B cell (primary cell): ENCODE measurements around the gene CD164. TPM values are rescaled to one million over a fixed set of nuclear protein-coding genes. Genes with fewer than 3 reads are reported as not detected.

Experiments
- ATAC-seq: fragments of 200-7000 bp; cut with Tn5 transposase; one replicate; pipeline ENCODE4 v1.10.0; 2021; ENCODE audit warnings: low read depth, mild to moderate bottlenecking, moderate number of reproducible peaks, moderate library complexity
- CTCF ChIA-PET: fragments of 350-600 bp; sonication (Branson Sonifier 250); formaldehyde crosslinking; loops from one replicate; lab custom pipeline; 2021; ENCODE audit warnings: antibody characterized with exemption, inconsistent platforms; lab: Charles Lee
- POLR2A ChIA-PET: fragments of 350-600 bp; sonication (Branson Sonifier 250); formaldehyde crosslinking; loops from one replicate; lab custom pipeline; 2021; ENCODE audit warnings: antibody characterized with exemption; lab: Charles Lee
- DNase-seq: peaks from one replicate; pipeline ENCODE4 v3.0.0; 2013
- H2AFZ ChIP-seq: 2 replicates; pipeline ENCODE4 v1.6.1; 2012; ENCODE audit warnings: mild to moderate bottlenecking, low read depth, low read length; ENCODE audit not compliant: insufficient read depth, poor library complexity, severe bottlenecking
- H3K27ac ChIP-seq, 2 donors: 1 replicate in 1 of 2; 2 replicates in 1 of 2; pipeline ENCODE4 v1.5.1; 2012 to 2013; ENCODE audit warnings: low read length in 2 of 2, mild to moderate bottlenecking in 2 of 2, moderate library complexity in 1 of 2
- H3K27me3 ChIP-seq, 4 experiments: fragments of 200-600 bp in 1 of 4; sonication (generic) in 1 of 4; replicated peaks in 1 of 4; 1 replicate in 2 of 4; 2 replicates in 2 of 4; pipeline versions ENCODE4 v1.6.1 to v1.7.0; 2013 to 2016; ENCODE audit warnings: low read length in 3 of 4, mild to moderate bottlenecking in 2 of 4, mixed read lengths in 1 of 4, moderate library complexity in 1 of 4; ENCODE audit not compliant: insufficient read depth in 4 of 4, control insufficient read depth in 3 of 4; ENCODE audit errors: control extremely low read depth in 1 of 4
- H3K36me3 ChIP-seq, 2 experiments: replicated peaks in 1 of 2; 1 replicate in 1 of 2; 2 replicates in 1 of 2; pipeline versions ENCODE4 v1.6.1 to v1.7.1; 2013; ENCODE audit warnings: low read length in 1 of 2; ENCODE audit not compliant: insufficient read depth in 2 of 2, control insufficient read depth in 1 of 2; ENCODE audit errors: control extremely low read depth in 1 of 2, extremely low read depth in 1 of 2
- H3K4me1 ChIP-seq, 2 donors: fragments of 200-600 bp in 1 of 2; sonication (generic) in 1 of 2; 1 replicate in 1 of 2; 2 replicates in 1 of 2; pipeline versions ENCODE4 v1.5.1 to v1.6.1; 2013 to 2017; ENCODE audit warnings: low read length in 2 of 2; ENCODE audit not compliant: control insufficient read depth in 2 of 2, insufficient read depth in 2 of 2
- H3K4me2 ChIP-seq: replicated peaks from 2 replicates; pipeline ENCODE3; 2012; ENCODE audit warnings: mild to moderate bottlenecking, low read depth, low read length; ENCODE audit not compliant: poor library complexity, severe bottlenecking
- H3K4me3 ChIP-seq, 5 experiments: fragments of 200-600 bp in 1 of 5; sonication (generic) in 1 of 5; 1 replicate in 3 of 5; 2 replicates in 2 of 5; pipeline versions ENCODE4 v1.5.1 to v1.7.0; 2011 to 2016; ENCODE audit warnings: low read length in 4 of 5, mild to moderate bottlenecking in 4 of 5, low read depth in 2 of 5, control low read depth in 1 of 5, moderate library complexity in 1 of 5; ENCODE audit not compliant: insufficient read depth in 1 of 5; ENCODE audit errors: control extremely low read depth in 1 of 5, extremely low read depth in 1 of 5
- H3K79me2 ChIP-seq: fragments of 200-600 bp; sonication (generic); one replicate; pipeline ENCODE4 v1.6.0; 2016; ENCODE audit warnings: low read length; ENCODE audit not compliant: control insufficient read depth, insufficient read depth
- H3K9ac ChIP-seq: fragments of 200-600 bp; sonication (generic); 2 replicates; pipeline ENCODE4 v1.6.1; 2017; ENCODE audit warnings: mild to moderate bottlenecking, low read length, moderate library complexity
- H3K9me3 ChIP-seq, 3 donors: one replicate each; pipeline versions ENCODE4 v1.6.1 to v1.7.1; 2013; ENCODE audit warnings: low read length in 2 of 3; ENCODE audit not compliant: control insufficient read depth in 2 of 3, insufficient read depth in 1 of 3; ENCODE audit errors: control extremely low read depth in 1 of 3
- H4K20me1 ChIP-seq: 2 replicates; pipeline ENCODE4 v1.6.0; 2012; ENCODE audit warnings: mild to moderate bottlenecking, low read length; ENCODE audit not compliant: insufficient read depth, control insufficient read depth, poor library complexity, severe bottlenecking
- H3K27ac Mint-ChIP-seq: one replicate; pipeline ENCODE4 v1.8.0; 2021; ENCODE audit warnings: mixed read lengths
- H3K27me3 Mint-ChIP-seq: one replicate; pipeline ENCODE4 v1.8.0; 2021; ENCODE audit warnings: mixed read lengths
- H3K4me1 Mint-ChIP-seq: one replicate; pipeline ENCODE4 v1.8.0; 2021; ENCODE audit warnings: mixed read lengths
- H3K4me3 Mint-ChIP-seq: one replicate; pipeline ENCODE4 v1.8.0; 2021; ENCODE audit warnings: mixed read lengths
- H3K9me3 Mint-ChIP-seq: one replicate; pipeline ENCODE4 v1.8.0; 2022; ENCODE audit warnings: mixed read lengths; ENCODE audit not compliant: insufficient read depth
- CTCF ChIP-seq: fragments of 200-600 bp; IDR thresholded peaks from one replicate; pipeline ENCODE4 v1.8.0; 2022; ENCODE audit warnings: antibody characterized with exemption, mild to moderate bottlenecking
- EZH2 ChIP-seq: IDR thresholded peaks from 2 replicates; pipeline ENCODE4 v1.6.1; 2012; ENCODE audit warnings: borderline replicate concordance, low read depth, mild to moderate bottlenecking, moderate library complexity, low read length; ENCODE audit not compliant: insufficient read depth, poor library complexity, severe bottlenecking
- WGBS: methylation state at CpG from one replicate; pipeline ENCODE4 v1.1.5; 2013; ENCODE audit warnings: missing lambda C conversion rate; ENCODE audit not compliant: insufficient coverage; 5-methylcytosine and 5-hydroxymethylcytosine counted together
- intact Hi-C: fragments of 100-400 bp; cut with micrococcal nuclease; formaldehyde crosslinking; loops from one replicate; pipeline ENCODE4 v1.10.0; 2022
- polyA plus RNA-seq: library from polyadenylated mRNA; depleted of rRNA; stranded (reverse); fragments of >200 nt; gene quantifications from 2 replicates; pipeline ENCODE4 v1.2.3, GENCODE V29; 2012
- total RNA-seq, 2 donors: library from RNA; stranded (reverse); fragments of 120-200 nt in 1 of 2; gene quantifications; 1 replicate in 1 of 2; 2 replicates in 1 of 2; pipeline versions ENCODE4 v1.2.3 to v1.2.4, GENCODE V29; 2013 to 2022

CD164 gene
- total and polyA plus RNA-seq, 2 donors (not counting 1 experiment from before 2014, with no cell fraction given): 63.4 to 184 TPM

GRCh38 chr6:109340811-109341210, 41.5 kb downstream of the CD164 start:
- Histone ChIP-seq H3K27me3 (no peaks in the 10 kb centered on the region), H3K79me2 (no peaks in the 10 kb centered on the region), H3K36me3 (no peaks in the 10 kb centered on the region), H4K20me1 (no peaks in the 10 kb centered on the region), H3K27ac (no peak overlapping the region), H3K9me3 (no peaks in the 10 kb centered on the region), H2AFZ (no peak overlapping the region), H3K4me1 (no peaks in the 10 kb centered on the region), H3K9ac (no peak overlapping the region), H3K4me3 (no peak overlapping the region), H3K4me2 (no peak overlapping the region)
- Mint-ChIP-seq H3K9me3 (no peaks in the 10 kb centered on the region), H3K4me1 (no peaks in the 10 kb centered on the region), H3K27me3 (no peaks in the 10 kb centered on the region), H3K4me3 (no peak overlapping the region), H3K27ac (no peak overlapping the region)
- ChIA-PET POLR2A (no interaction called here), CTCF (no interaction called here)
- ATAC-seq (no peak), DNase-seq (no peak)
- WGBS: 100% methylated on average over 3 of the region's 4 CpGs
- intact Hi-C loops: no loop called here
- TF ChIP-seq EZH2: no peak
- no peak for TF ChIP-seq CTCF

GRCh38 chr6:109339906-109340678, 42.2 kb downstream of the CD164 start:
- 100% methylated on average over 2 of the region's 2 CpGs for WGBS
- no peak overlapping the region for H3K27ac Mint-ChIP-seq

More at GRCh38 chr6:109339906-109340678, 42.2 kb downstream of the CD164 start:
- ATAC-seq (no peak), DNase-seq (no peak)
- Histone ChIP-seq H3K27me3 (no peaks in the 10 kb centered on the region), H3K27ac (no peak overlapping the region), H2AFZ (no peak overlapping the region), H3K4me2 (no peak overlapping the region), H3K79me2 (no peaks in the 10 kb centered on the region), H4K20me1 (no peaks in the 10 kb centered on the region), H3K36me3 (no peaks in the 10 kb centered on the region), H3K4me1 (no peaks in the 10 kb centered on the region), H3K9ac (no peak overlapping the region), H3K4me3 (no peak overlapping the region), H3K9me3 (no peaks in the 10 kb centered on the region)
- Mint-ChIP-seq H3K4me1 (no peaks in the 10 kb centered on the region), H3K9me3 (no peaks in the 10 kb centered on the region), H3K4me3 (no peak overlapping the region), H3K27me3 (no peaks in the 10 kb centered on the region)
- ChIA-PET CTCF (interaction anchor here (0.5 kb wide), 1 partner anchor 1492 kb away, joined by 3 read pairs; no protein-coding TSS in a partner anchor), POLR2A (no interaction called here)
- TF ChIP-seq CTCF (no peak), EZH2 (no peak)
- intact Hi-C loops: no loop called here
